Keratinocyte (primary cell): ENCODE measurements around the gene DNTTIP2.

Source experiments
- EZH2 ChIP-seq: IDR thresholded peaks from one replicate; pipeline ENCODE4 v1.6.1; 2012; ENCODE audit warnings: inconsistent platforms, mild to moderate bottlenecking, low read length, moderate library complexity
- TF ChIP-seq, protein P1 (sequence below), 3 experiments: IDR thresholded peaks in 1 of 3; conservative IDR thresholded peaks in 1 of 3; optimal IDR thresholded peaks in 1 of 3; 2 replicates in 2 of 3; 3 replicates in 1 of 3; pipeline versions ENCODE3 to v1.5.1; 2011; ENCODE audit warnings: low read length in 3 of 3, mild to moderate bottlenecking in 3 of 3, moderate library complexity in 2 of 3, control low read depth in 1 of 3, inconsistent platforms in 1 of 3; ENCODE audit not compliant: insufficient read depth in 2 of 3; ENCODE audit errors: extremely low read depth in 1 of 3

DNA sequence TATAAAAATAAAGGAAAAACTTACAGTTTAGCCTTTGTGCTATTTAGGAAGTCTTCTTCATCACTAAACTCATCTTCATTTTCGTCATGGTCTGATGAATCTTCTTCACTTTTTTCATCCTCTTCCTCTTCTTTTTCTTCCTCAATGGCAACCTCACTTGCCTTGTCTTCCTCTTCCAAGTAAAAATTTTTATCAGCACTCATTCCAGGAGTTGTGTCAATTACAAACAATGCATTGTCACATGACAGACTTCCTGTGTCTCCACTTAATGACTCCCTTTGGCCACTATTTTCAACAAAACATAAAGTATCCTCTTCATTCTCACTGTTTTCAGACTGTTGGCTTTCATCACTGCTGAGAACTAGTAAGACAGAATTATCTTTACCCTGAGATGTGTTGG, 2.8 kb downstream of the DNTTIP2 start:
- TF ChIP-seq, protein P1, sequence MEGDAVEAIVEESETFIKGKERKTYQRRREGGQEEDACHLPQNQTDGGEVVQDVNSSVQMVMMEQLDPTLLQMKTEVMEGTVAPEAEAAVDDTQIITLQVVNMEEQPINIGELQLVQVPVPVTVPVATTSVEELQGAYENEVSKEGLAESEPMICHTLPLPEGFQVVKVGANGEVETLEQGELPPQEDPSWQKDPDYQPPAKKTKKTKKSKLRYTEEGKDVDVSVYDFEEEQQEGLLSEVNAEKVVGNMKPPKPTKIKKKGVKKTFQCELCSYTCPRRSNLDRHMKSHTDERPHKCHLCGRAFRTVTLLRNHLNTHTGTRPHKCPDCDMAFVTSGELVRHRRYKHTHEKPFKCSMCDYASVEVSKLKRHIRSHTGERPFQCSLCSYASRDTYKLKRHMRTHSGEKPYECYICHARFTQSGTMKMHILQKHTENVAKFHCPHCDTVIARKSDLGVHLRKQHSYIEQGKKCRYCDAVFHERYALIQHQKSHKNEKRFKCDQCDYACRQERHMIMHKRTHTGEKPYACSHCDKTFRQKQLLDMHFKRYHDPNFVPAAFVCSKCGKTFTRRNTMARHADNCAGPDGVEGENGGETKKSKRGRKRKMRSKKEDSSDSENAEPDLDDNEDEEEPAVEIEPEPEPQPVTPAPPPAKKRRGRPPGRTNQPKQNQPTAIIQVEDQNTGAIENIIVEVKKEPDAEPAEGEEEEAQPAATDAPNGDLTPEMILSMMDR (optimal IDR thresholded peaks at IDR 0.05 in 1 of 3, IDR thresholded peaks at IDR 0.05 in 1 of 3, conservative IDR thresholded peaks at IDR 0.05 in 1 of 3; ENCODE audit: extremely low read depth in 1 of 3, insufficient read depth in 2 of 3, low read length in 3 of 3) = no peak
- TF ChIP-seq EZH2 = no peak
